GM12878 (cell line): Measurements from ENCODE around the gene CYP2C18.

Source experiments
- BHLHE40 ChIP-seq, 2 experiments: fragments of 450-650 bp in 1 of 2; IDR thresholded peaks; 2 replicates each; pipeline ENCODE4 v1.6.1; 2011 to 2017; ENCODE audit warnings: low read depth in 2 of 2, borderline replicate concordance in 1 of 2, improper control_type of control experiment in 1 of 2, low read length in 1 of 2, mild to moderate bottlenecking in 1 of 2
- TF ChIP-seq, protein P1 (sequence below): IDR thresholded peaks from 2 replicates; pipeline ENCODE4 v1.6.1; 2011; ENCODE audit warnings: low read depth, mild to moderate bottlenecking, low read length, moderate library complexity, borderline replicate concordance; ENCODE audit errors: extremely low read depth

- TF ChIP-seq, protein P1, sequence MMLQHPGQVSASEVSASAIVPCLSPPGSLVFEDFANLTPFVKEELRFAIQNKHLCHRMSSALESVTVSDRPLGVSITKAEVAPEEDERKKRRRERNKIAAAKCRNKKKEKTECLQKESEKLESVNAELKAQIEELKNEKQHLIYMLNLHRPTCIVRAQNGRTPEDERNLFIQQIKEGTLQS, result no peak
- TF ChIP-seq BHLHE40 (IDR thresholded peaks at IDR 0.05; ENCODE audit: borderline replicate concordance in 1 of 2, low read depth in 2 of 2, low read length in 1 of 2), result no peak
Measured at GRCh38 chr10:94747838-94748237, 64.3 kb downstream of the CYP2C18 start.
